Testis (tissue), 2 donors: ENCODE data around the gene FUCA1.

Source experiments
- CTCF ChIP-seq, 3 experiments: fragments of 450-650 bp in 2 of 3; fragments of 200-600 bp in 1 of 3; sonication (generic) in 1 of 3; IDR thresholded peaks; one replicate each; pipeline ENCODE4 v1.5.1; 2016 to 2019; ENCODE audit warnings: antibody characterized with exemption in 3 of 3, mild to moderate bottlenecking in 2 of 3, moderate library complexity in 1 of 3
- POLR2A ChIP-seq: fragments of 450-650 bp; IDR thresholded peaks from one replicate; pipeline ENCODE4 v1.6.1; 2017; ENCODE audit warnings: antibody characterized with exemption, mild to moderate bottlenecking, moderate library complexity

GRCh38 chr1:23843644-23844043 is 24.4 kb downstream of the FUCA1 start:
- no peak for TF ChIP-seq CTCF (IDR thresholded peaks at IDR 0.05)
- TF ChIP-seq POLR2A = no peak
